ENCODE results near the gene THUMPD3.

Gene THUMPD3, protein sequence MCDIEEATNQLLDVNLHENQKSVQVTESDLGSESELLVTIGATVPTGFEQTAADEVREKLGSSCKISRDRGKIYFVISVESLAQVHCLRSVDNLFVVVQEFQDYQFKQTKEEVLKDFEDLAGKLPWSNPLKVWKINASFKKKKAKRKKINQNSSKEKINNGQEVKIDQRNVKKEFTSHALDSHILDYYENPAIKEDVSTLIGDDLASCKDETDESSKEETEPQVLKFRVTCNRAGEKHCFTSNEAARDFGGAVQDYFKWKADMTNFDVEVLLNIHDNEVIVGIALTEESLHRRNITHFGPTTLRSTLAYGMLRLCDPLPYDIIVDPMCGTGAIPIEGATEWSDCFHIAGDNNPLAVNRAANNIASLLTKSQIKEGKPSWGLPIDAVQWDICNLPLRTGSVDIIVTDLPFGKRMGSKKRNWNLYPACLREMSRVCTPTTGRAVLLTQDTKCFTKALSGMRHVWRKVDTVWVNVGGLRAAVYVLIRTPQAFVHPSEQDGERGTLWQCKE

DNA sequence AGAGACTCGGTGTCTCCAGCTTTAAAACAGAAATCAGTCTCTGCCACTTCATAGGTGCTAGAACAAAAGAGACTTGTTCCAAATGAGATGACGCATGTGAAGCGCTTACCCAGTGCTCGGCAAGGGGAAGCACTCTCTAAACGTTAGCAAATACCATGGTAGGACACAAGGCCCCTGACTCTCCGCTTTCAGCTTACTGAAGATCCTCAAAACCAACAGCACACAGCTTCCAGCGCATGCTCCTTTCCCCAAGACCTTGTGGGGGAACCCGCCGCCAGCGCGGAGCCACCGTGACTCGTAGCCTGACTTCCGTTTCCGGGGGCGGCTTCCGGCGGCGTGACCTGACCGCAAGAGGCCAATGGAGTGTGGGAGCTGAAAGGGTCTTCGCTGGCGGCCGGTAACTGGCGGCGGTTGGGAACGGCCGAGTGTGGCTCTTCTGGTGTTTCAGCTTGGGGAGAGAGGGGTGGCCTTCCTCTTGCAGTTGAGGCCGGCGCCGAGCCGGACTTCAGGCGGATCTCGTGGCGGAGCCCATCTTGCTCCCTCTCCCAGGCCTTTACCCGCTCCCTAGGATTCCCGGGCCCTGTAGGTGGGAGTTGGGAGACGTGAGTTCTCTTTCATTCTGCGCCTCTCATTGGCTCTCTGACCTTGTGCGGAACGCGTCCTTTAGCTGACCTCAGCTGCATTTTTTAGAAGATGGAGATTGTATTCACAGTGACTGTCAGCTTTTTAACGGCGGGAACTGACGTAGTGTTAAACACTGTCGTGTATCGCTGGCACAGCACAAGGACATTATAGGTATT lies at the start of gene THUMPD3:
Gene THUMPD3 (plus strand): TSS at position 324 of the 800 bp plus-strand sequence. CDS start 2,015 bp downstream, outside the sequence.
- DNase-seq (ENCODE audit: extremely low read depth in 1 of 2, low read depth in 1 of 2): peak; percentile 70 to 89

DNA sequence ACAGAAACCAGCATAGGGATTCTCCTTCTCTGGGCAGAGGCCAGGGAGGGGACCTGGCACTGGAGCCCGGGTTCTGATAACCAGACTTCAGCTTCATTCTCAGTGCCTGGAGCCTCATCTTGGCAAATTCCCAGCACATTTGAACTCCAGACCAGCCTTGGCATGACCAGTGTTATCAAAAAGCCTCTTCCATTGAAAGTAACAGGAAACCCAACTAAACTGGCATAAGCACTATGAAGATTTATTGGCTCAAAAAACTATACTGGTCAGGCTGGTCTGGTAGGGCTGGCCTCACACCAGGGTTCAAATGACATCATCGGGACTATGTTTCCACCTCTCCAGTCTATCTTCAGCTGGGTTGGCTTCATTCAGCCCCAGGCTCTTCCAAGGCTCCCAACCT lies 48.1 kb upstream of the THUMPD3 start:
- DNase-seq (ENCODE audit: extremely low read depth in 1 of 2, low read depth in 1 of 2): no peak

DNA sequence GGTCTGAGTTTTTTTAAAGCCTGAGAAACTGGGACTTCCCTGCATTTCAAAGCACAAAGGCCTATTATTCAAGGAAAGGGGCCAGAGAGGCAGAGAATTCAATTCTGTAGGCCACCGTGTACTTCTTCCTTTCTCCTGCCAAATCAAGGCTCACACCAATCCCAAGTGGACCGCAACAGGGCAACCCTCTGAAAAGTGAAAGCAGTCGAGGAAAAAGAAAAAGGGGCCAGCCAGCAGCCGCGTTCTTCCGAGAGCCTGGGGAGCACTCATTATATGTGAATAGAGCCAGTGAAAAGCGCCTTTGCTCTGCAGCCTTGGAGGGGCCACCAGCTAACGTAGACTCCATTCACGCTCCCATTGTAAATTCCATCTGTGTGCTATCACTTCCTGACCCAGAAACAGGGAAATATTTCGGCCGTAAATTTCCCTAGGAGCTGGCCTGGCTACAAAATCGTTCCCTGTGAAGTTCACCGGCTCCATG lies 45.9 kb upstream of the THUMPD3 start:
- no peak for DNase-seq (ENCODE audit: extremely low read depth in 1 of 2, low read depth in 1 of 2)

DNA sequence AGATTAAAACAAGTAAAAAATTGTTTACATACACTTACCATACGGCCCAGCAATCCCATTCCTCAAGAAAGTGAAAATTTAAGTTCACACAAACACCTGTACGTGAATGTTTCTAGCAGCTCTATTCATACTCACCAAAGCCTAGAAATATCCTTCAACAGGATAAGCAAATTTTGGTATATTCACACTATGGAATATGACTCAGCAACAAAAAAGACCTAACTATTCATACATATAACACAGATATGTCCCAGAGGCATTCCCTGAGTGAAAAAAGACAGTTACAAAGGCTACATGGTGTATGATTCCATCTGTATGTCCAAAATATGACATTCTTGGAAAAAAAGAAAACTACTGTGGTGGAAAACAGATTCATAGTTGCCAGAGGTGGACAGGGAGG lies 40.1 kb upstream of the THUMPD3 start:
- no peak for DNase-seq (ENCODE audit: extremely low read depth in 1 of 2, low read depth in 1 of 2)

DNA sequence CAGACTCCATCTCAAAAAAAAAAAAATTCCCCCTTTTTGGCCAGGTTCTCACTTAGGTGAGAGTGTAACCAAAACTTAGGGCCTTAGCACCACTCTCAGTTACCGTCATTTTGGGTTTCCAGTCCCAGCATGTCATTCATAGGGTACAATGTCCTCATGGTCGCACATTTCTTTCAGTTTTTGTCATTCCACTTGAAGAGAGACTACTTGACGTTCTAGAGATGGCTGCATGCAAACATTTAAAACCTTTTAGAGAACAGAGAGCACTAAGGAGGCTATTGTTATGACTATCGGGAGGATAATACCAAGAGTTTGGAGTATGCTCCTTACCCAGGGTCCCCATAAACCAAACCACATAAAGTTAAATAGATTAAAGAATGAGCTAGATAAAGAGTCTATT lies 37.9 kb upstream of the THUMPD3 start:
- DNase-seq (ENCODE audit: extremely low read depth in 1 of 2, low read depth in 1 of 2): no peak

DNA sequence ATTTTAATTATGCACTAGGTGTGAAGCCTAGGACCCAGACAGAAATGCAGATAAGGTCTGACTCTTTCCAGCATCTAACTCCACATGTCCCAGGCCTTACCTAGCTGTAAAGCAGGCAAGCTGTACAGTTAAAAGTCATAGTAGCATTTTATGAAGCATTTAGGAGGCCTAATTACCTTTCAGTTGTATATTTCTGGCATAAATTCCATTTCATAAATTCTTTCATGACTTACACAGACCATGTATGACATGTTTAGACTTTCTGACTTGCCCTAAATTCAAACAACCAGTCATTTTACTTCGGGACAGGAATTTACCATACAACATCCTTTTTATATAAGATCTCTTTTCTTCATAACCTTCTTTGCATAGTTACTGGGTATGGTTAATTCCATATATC lies 35.3 kb upstream of the THUMPD3 start:
- DNase-seq (ENCODE audit: extremely low read depth in 1 of 2, low read depth in 1 of 2): no peak

DNA sequence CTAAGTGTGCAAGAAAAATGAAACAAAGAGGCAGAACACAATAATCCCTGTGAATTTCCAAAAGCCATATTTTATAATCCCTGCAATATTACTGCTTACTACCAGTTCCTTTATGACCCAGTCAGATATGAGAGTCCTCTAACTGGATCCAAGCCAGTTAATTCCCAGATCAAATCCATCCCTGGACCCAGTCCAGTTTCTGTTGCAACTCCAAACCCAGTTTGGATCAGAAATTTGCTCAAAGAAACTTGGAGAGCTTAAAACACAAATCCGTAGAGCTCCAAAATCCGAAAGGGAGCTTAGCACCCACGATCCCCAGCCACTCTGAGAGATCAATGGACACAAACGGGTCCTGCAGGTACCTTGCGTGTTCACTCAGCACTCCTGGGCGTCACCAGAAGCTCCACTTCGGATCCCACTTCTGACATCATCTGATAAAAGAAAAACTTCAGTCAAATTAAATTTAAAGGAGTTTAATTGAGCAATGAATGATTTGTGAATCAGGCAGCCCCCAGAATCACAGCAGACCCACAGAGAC lies 32.6 kb upstream of the THUMPD3 start:
- DNase-seq (ENCODE audit: extremely low read depth in 1 of 2, low read depth in 1 of 2): no peak

DNA sequence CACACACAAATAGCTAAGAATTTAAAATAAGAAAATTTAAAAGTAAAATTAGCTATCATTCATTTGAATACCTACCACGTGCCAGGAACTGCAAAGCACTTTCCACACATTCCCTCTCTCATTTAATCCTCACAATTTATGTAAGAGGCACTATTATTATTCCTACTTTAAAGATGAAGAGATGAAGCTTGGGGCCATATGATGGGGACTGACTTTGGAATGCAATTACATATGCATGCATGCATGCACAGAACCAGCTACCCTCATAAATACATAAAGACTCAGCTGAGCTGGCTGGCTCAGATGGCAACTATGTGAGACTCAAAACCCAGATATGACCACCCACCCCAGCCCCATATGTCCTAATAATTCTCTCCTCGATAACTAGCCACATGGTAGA lies 31.7 kb upstream of the THUMPD3 start:
- DNase-seq (ENCODE audit: extremely low read depth in 1 of 2, low read depth in 1 of 2): no peak

DNA sequence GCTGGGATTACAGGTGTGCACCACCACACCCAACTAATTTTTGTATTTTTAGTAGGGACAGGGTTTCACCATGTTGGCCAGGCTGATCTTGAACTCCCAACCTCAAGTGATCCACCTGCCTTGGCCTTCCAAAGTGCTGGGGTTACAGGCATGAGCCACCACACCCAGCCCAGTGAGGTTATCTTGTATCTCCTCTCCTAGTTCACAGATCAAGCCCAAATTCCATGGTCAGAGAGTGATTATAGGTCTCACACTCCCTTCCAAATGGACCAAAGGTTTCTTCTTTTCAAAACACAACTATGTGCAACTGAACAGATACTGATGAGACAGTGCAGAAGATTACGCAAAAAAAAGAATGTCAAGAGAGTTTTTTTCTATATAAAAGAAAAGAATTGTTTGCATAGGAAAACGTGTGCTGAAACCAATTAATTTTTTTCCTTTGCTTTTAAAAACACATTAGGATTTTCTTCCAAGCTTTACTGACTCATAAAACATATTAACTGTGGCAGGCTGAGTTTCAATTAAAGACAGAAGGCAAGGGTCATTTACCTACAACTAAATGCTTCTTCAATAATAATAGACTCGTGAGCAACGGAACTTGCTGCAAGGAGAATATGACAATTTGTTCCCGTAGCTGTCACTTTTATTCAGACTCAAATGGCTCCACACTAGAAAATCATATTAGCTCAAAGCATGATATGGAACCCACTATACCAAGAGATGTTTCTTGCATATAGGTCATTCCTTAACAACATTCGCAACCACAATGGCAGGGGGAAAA lies 30.4 kb upstream of the THUMPD3 start:
- DNase-seq (ENCODE audit: extremely low read depth in 1 of 2, low read depth in 1 of 2): no peak

DNA sequence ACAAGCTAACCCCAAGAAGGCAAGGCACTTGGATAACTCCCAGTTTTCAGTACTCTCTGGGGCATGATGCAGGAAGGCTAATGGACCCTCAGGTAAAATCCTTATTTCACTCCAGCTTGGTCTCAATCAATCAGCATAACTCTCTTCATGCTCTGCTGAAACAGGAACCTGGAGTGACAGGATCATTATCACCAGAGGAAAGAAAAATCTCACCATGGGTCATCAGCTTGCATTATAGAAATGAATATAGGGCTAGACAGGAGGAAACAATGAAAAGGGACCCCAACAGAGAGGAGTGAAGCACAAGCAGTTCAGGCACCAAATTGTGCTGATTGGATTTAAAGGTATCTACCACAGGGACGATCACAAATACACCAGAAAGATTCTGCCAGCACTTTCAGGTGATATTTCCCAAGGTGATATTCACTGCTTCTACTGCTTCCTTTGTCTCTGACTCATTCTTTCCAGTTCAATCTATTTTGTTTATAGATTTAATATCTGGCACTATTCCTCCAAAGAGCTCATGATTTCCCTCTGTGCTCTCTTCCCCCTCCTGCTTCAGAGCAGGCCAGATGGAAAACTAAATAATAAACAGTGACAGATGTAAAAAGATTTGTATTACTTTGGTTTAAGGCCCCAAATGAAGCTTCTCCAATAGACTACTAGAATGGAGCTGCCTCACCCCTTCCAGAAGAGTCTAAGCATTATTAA lies 22.9 kb upstream of the THUMPD3 start:
- no peak for DNase-seq (ENCODE audit: extremely low read depth in 1 of 2, low read depth in 1 of 2)

DNA sequence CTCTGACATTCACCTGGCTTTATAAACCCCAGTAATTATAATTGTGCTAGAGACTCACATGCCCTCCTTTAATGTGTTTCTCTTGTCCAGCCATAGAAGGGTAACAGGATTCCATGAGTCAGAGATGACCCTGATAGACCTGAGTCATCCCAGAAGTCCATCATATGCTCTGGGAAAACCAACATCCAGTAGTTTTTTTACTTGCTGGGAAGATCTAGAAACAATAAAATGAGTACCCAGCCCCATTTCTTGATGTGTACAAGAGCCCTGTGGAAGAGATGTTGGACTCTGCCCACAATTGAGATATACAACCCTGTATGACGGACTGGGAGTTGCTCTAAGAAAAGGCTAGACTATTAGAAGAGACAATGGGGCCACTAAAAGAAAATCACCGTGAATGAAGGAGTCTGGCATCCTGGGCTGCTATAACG lies 22.4 kb upstream of the THUMPD3 start:
- no peak for DNase-seq (ENCODE audit: extremely low read depth in 1 of 2, low read depth in 1 of 2)

DNA sequence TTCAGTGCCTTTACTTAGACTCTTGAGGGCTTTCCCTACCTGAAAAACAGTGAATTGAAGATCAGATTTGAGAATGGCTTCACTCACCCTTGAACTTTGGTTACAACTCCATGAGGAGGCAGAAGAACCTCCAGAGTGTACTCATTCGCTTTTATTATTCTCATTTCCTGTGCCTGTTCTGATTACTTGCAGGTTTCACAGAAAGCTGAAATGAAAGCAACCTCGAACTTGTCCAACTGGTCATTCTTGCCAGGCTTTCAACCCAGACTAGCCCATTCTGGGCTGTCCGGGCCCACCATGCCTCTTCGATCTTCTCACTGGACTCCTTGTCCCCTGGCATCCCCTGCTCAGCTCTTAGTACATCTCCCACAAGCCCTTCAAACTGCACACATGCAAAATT lies 20.2 kb upstream of the THUMPD3 start:
- DNase-seq (ENCODE audit: extremely low read depth in 1 of 2, low read depth in 1 of 2): no peak

DNA sequence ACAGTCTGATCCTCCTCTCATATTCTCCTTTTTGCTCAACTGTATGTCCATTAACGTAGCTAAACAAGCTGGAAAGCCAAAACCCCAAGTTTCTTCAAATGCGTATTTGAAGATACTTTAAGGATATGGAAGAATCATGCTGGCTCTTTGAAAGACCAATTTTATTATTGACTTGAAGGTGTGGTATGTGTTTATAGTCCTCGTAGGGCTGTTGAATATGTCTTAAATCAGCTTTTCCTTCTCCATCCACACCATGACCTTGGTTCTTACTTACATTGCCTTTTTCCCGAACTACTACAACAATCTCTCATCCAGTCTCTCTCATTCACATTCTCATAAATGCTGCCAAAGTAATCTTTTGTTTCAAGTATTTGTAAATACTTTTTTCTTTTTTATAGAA lies 19.7 kb upstream of the THUMPD3 start:
- DNase-seq (ENCODE audit: extremely low read depth in 1 of 2, low read depth in 1 of 2): no peak

DNA sequence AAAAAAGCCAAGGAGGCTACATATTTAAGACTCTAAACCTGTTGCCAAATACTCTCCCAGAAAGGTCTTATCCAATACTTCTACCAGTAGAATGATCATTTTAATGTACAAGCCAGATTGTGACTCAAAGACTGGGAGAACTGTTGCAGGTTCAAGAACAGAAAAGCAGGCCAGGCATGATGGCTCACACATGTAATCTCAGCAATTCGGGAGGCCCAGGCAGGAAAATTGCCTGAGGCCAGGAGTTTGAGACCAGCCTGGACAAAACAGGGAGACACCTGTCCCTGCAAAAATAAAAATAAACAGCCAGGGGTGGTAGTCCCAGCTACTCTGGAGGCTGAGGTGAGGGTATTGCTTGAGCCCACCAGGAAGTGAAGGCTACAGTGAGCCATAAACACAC lies 17.8 kb upstream of the THUMPD3 start:
- no peak for DNase-seq (ENCODE audit: extremely low read depth in 1 of 2, low read depth in 1 of 2)

DNA sequence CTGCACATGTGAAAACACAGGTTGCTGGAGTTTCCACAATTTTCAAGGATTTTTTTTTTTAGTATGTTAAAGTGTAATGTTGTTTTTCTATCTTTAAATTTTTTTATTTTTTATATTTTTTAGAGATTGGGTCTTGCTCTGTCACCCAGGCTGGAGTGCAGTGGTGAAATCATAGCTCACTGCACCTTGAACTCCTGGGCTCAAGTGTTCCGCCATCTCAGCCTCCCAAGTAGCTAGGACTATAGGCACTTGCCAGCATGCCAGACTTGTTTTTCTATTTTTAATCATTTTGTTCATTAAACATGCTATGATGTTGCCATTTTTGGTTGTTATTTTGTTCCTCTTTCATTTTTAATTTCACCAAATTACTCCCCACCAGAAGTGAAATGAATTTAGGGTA lies 16.7 kb upstream of the THUMPD3 start:
- no peak for DNase-seq (ENCODE audit: extremely low read depth in 1 of 2, low read depth in 1 of 2)

DNA sequence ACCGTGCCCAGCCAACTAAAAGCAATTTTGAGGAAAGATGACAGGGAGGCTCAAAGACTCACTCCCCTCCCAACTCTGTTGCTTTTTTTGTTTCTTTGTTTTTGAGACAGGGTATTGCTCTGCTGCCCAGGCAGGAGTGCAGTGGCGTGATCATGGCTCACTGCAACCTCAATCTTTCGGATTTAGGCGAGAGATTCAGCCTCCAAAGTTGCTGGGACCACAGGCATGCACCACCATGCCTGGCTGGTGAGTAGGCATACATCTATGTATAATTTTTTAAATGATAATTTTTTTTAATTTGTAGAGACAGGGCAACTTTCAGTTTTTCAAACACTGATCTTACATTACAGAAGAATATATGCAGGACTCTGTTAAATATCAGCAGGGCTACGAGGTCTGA lies 15.8 kb upstream of the THUMPD3 start:
- DNase-seq (ENCODE audit: extremely low read depth in 1 of 2, low read depth in 1 of 2): no peak

DNA sequence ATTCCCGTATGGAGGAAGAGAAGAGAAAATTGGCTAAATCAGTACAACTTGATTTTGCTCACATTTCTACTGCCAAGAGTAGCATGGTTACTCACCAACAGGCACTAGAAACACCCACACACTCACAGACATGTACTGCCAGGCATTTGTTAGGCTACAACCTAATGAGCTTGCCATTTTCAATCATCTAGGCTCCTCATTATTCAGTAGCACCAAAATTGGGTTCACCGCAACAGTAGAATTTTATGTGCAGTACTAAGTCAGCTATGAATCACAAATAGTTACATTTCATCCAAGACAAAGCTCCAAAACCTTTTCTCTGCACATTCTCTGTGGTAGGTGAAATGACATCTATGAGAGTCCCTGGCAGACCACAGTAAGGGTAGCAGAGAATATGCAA lies 15.0 kb upstream of the THUMPD3 start:
- no peak for DNase-seq (ENCODE audit: extremely low read depth in 1 of 2, low read depth in 1 of 2)

DNA sequence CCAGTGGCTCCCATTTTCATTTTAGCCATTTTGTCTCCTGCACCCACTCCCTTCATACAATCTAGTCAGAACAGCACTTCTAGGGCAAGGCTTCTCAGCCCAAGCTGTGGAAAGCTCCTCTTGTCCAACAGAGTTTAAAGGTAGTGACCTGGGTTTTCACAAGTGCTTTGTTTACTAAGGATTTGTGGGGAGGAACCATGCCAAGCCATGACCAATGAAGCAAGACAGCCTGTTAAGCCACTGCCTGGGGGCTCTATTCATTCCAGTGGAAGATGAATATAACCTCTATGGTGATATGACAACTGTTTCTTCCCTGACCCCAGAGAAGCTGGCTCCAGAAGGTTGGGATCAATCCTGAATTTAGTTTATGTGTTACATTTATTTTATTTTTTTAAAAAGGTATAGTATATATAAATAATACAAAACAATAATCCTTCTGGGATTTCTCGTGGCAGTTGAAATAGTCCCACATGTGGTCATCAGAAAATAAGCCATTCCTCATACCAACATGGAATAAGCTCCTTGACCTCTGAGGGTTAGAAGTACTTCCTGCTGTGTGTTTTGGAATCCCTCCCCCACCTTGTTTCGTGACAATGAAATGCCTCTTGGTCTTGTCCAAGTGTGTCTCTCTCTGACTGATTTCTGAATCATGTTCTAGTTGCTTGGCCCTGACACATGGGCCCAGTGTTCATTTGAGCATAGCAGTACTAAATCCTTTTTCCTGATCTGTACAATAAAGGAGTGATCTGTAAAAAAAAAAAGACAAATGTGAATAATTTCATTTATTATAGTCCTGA lies 13.3 kb upstream of the THUMPD3 start:
- DNase-seq (ENCODE audit: extremely low read depth in 1 of 2, low read depth in 1 of 2): no peak

DNA sequence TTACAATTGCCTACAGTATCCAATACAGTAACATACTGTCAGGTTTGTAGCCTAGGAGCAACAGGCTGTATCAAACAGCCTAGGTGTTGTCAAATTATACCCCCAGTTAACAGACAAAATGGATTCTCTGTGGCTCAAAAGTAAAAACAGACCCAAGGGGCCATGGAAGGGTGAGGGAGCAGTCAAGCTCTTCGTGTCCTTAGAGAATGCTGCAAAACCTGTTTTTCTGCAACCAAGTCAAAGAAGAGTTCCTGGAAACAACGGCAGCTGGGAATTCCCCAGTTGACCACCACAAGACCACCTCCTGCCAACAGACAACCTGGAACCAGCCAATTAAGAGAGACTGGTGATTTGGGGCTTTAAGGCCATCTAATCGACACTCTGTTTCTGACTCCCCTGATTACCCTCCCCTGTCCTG lies 11.1 kb upstream of the THUMPD3 start:
- no peak for DNase-seq (ENCODE audit: extremely low read depth in 1 of 2, low read depth in 1 of 2)

All from activated CD8-positive, alpha-beta memory T cell treated with anti-CD3 and anti-CD28 coated beads for 1 hour (primary cell).